H1 (cell line): ENCODE measurements around the gene OR10T2. TPM values are rescaled to one million over a fixed set of nuclear protein-coding genes. Genes with fewer than 3 reads are reported as not detected.

Experiments used
- CTCF ChIA-PET: fragments of 300-600 bp; sonication (Branson Sonifier 250); formaldehyde crosslinking; loops from one replicate; lab custom pipeline; 2021; ENCODE audit not compliant: partially characterized antibody; lab: Charles Lee
- POLR2A ChIA-PET: fragments of 300-600 bp; sonication (Branson Sonifier 250); formaldehyde crosslinking; loops from one replicate; lab custom pipeline; 2021; ENCODE audit warnings: inconsistent platforms; ENCODE audit not compliant: partially characterized antibody; lab: Charles Lee
- DNase-seq, 2 experiments: peaks; one replicate each; pipeline versions ENCODE4 v3.0.0 to v3.0.0-alpha.2; 2010 to 2022; ENCODE audit warnings: low spot score in 2 of 2, low read depth in 1 of 2, mixed read lengths in 1 of 2
- FAIRE-seq: peaks from 2 replicates; lab custom pipeline; 2011; peaks lifted over from hg19 to GRCh38; lab: Jason Lieb, UNC
- H2AFZ ChIP-seq: 2 replicates; pipeline ENCODE4 v1.8.1; 2012; ENCODE audit warnings: low read length, inconsistent platforms
- H2AK5ac ChIP-seq: 2 replicates; pipeline ENCODE4 v1.6.1; 2013; ENCODE audit warnings: low read depth, low read length
- H2BK120ac ChIP-seq: replicated peaks from 2 replicates; pipeline ENCODE3; 2013; ENCODE audit warnings: low read depth, low read length, inconsistent platforms
- H2BK12ac ChIP-seq: 2 replicates; pipeline ENCODE4 v1.6.1; 2013; ENCODE audit warnings: low read depth, low read length
- H2BK15ac ChIP-seq: 2 replicates; pipeline ENCODE4 v1.6.1; 2013; ENCODE audit warnings: low read length
- H2BK20ac ChIP-seq: 2 replicates; pipeline ENCODE4 v1.6.1; 2013; ENCODE audit warnings: low read length
- H2BK5ac ChIP-seq: 2 replicates; pipeline ENCODE4 v1.6.1; 2013; ENCODE audit warnings: low read depth, low read length
- H3K14ac ChIP-seq: 2 replicates; pipeline ENCODE4 v1.6.1; 2013; ENCODE audit warnings: inconsistent platforms; ENCODE audit not compliant: insufficient read length
- H3K18ac ChIP-seq: 2 replicates; pipeline ENCODE4 v1.6.1; 2013; ENCODE audit warnings: low read length; ENCODE audit errors: extremely low read depth
- H3K23ac ChIP-seq: 2 replicates; pipeline ENCODE4 v1.6.1; 2013; ENCODE audit warnings: inconsistent platforms; ENCODE audit not compliant: insufficient read length
- H3K23me2 ChIP-seq: 2 replicates; pipeline ENCODE4 v1.6.1; 2013; ENCODE audit warnings: low read depth, low read length
- H3K27ac ChIP-seq: 2 replicates; pipeline ENCODE4 v1.6.1; 2011; ENCODE audit warnings: low read depth, low read length, inconsistent platforms
- H3K27me3 ChIP-seq, 4 experiments: replicated peaks in 1 of 4; 1 replicate in 1 of 4; 2 replicates in 3 of 4; pipeline versions ENCODE4 v1.6.1 to v1.8.1; 2011 to 2013; ENCODE audit warnings: low read length in 3 of 4, mild to moderate bottlenecking in 3 of 4, inconsistent platforms in 2 of 4, mixed read lengths in 2 of 4, moderate library complexity in 1 of 4; ENCODE audit not compliant: control insufficient read depth in 3 of 4, insufficient read depth in 3 of 4; ENCODE audit errors: extremely low read depth in 1 of 4
- H3K36me3 ChIP-seq, 4 experiments: 2 replicates each; pipeline versions ENCODE4 v1.6.1 to v1.8.1; 2011 to 2013; ENCODE audit warnings: mild to moderate bottlenecking in 4 of 4, low read length in 3 of 4, moderate library complexity in 2 of 4, control low read depth in 1 of 4, inconsistent platforms in 1 of 4; ENCODE audit not compliant: insufficient read depth in 4 of 4, control insufficient read depth in 2 of 4
- H3K4ac ChIP-seq: replicated peaks from 2 replicates; pipeline ENCODE3; 2013; ENCODE audit warnings: low read length, low read depth, mixed read lengths, inconsistent platforms; ENCODE audit not compliant: insufficient read length
- H3K4me1 ChIP-seq, 4 experiments: replicated peaks in 1 of 4; 1 replicate in 1 of 4; 2 replicates in 3 of 4; pipeline versions ENCODE4 v1.6.1 to v1.8.1; 2011 to 2013; ENCODE audit warnings: low read length in 3 of 4, inconsistent platforms in 2 of 4, mixed read lengths in 1 of 4; ENCODE audit not compliant: insufficient read depth in 4 of 4, control insufficient read depth in 3 of 4
- H3K4me2 ChIP-seq, 2 experiments: 2 replicates each; pipeline versions ENCODE4 v1.6.1 to v1.8.1; 2011 to 2013; ENCODE audit warnings: low read depth in 2 of 2, low read length in 2 of 2, control low read depth in 1 of 2, inconsistent platforms in 1 of 2, mild to moderate bottlenecking in 1 of 2; ENCODE audit not compliant: insufficient read depth in 1 of 2
- H3K4me3 ChIP-seq, 4 experiments: fragments of 200-600, 300-600 bp in 1 of 4; sonication (generic), shearing (Covaris generic), sonication (Bioruptor Twin) in 1 of 4; 2 replicates each; pipeline versions ENCODE4 v1.5.1 to v1.8.1; 2011 to 2016; ENCODE audit warnings: low read length in 4 of 4, low read depth in 3 of 4, control low read depth in 2 of 4, inconsistent platforms in 2 of 4, mild to moderate bottlenecking in 2 of 4, mixed read lengths in 1 of 4, moderate library complexity in 1 of 4; ENCODE audit not compliant: insufficient read depth in 2 of 4; ENCODE audit errors: extremely low read depth in 1 of 4
- H3K56ac ChIP-seq: replicated peaks from 2 replicates; pipeline ENCODE3; 2013; ENCODE audit warnings: low read depth, mild to moderate bottlenecking, mixed read lengths, low read length, inconsistent platforms; ENCODE audit not compliant: insufficient read length
- H3K79me1 ChIP-seq: 2 replicates; pipeline ENCODE4 v1.6.1; 2013; ENCODE audit warnings: low read depth, low read length, control low read depth
- H3K79me2 ChIP-seq, 2 experiments: 2 replicates each; pipeline versions ENCODE4 v1.6.1 to v1.8.1; 2012 to 2013; ENCODE audit warnings: low read length in 2 of 2, mild to moderate bottlenecking in 2 of 2, inconsistent platforms in 1 of 2; ENCODE audit not compliant: insufficient read depth in 2 of 2, control insufficient read depth in 1 of 2
- H3K9ac ChIP-seq, 4 experiments: replicated peaks in 1 of 4; 1 replicate in 1 of 4; 2 replicates in 3 of 4; pipeline versions ENCODE4 v1.6.1 to v1.8.1; 2011 to 2013; ENCODE audit warnings: low read depth in 3 of 4, low read length in 3 of 4, control low read depth in 2 of 4, mild to moderate bottlenecking in 2 of 4, moderate library complexity in 2 of 4, inconsistent platforms in 1 of 4; ENCODE audit errors: extremely low read depth in 1 of 4
- H3K9me3 ChIP-seq, 2 experiments: 2 replicates each; pipeline versions ENCODE4 v1.6.1 to v1.8.1; 2012 to 2013; ENCODE audit warnings: mild to moderate bottlenecking in 2 of 2, moderate library complexity in 2 of 2, control low read depth in 1 of 2, inconsistent platforms in 1 of 2, low read depth in 1 of 2, low read length in 1 of 2, mixed read lengths in 1 of 2; ENCODE audit not compliant: insufficient read depth in 2 of 2
- H4K20me1 ChIP-seq, 2 experiments: replicated peaks in 1 of 2; 2 replicates each; pipeline versions ENCODE3 to v1.8.1; 2011 to 2013; ENCODE audit warnings: inconsistent platforms in 2 of 2, low read length in 2 of 2, mild to moderate bottlenecking in 1 of 2; ENCODE audit not compliant: insufficient read depth in 2 of 2, control insufficient read depth in 1 of 2
- H4K5ac ChIP-seq: 2 replicates; pipeline ENCODE4 v1.6.1; 2013; ENCODE audit warnings: low read length, low read depth, mixed read lengths, inconsistent platforms; ENCODE audit not compliant: insufficient read length
- H4K8ac ChIP-seq: 2 replicates; pipeline ENCODE4 v1.8.0; 2013; ENCODE audit warnings: mild to moderate bottlenecking, moderate library complexity, low read length, inconsistent platforms; ENCODE audit not compliant: insufficient read depth; ENCODE audit errors: extremely low read depth
- H4K91ac ChIP-seq: replicated peaks from 2 replicates; pipeline ENCODE3; 2013; ENCODE audit warnings: low read length, mixed read lengths, inconsistent platforms; ENCODE audit not compliant: insufficient read length
- FOSL1 ChIP-seq: IDR thresholded peaks from 2 replicates; pipeline ENCODE4 v1.6.1; 2011; ENCODE audit warnings: mild to moderate bottlenecking, low read depth, low read length, moderate library complexity; ENCODE audit not compliant: insufficient read depth
- MAFK ChIP-seq: IDR thresholded peaks from 2 replicates; pipeline ENCODE4 v1.6.1; 2012; ENCODE audit warnings: low read depth, mild to moderate bottlenecking, improper control_type of control experiment, low read length
- NANOG ChIP-seq: IDR thresholded peaks from 2 replicates; pipeline ENCODE4 v1.6.1; 2011; ENCODE audit warnings: low read length, low read depth, mild to moderate bottlenecking, inconsistent platforms; ENCODE audit not compliant: insufficient read depth, poor library complexity, severe bottlenecking
- POLR2AphosphoS5 ChIP-seq: IDR thresholded peaks from 2 replicates; pipeline ENCODE4 v1.6.1; 2011; ENCODE audit warnings: low read depth, low read length
- RAD21 ChIP-seq, 2 experiments: IDR thresholded peaks in 1 of 2; conservative IDR thresholded peaks in 1 of 2; 2 replicates each; pipeline ENCODE4 v1.6.1; 2011; ENCODE audit warnings: low read depth in 2 of 2, low read length in 2 of 2, improper control_type of control experiment in 1 of 2, inconsistent platforms in 1 of 2, mild to moderate bottlenecking in 1 of 2, moderate library complexity in 1 of 2
- SP2 ChIP-seq: IDR thresholded peaks from 2 replicates; pipeline ENCODE4 v1.6.1; 2012; ENCODE audit warnings: mild to moderate bottlenecking, low read length, inconsistent platforms
- TCF12 ChIP-seq: IDR thresholded peaks from 2 replicates; pipeline ENCODE4 v1.6.1; 2011; ENCODE audit warnings: low read depth, mild to moderate bottlenecking, low read length
- WGBS, 2 experiments: shearing (Covaris generic) in 1 of 2; methylation state at CpG; one replicate each; pipeline versions ENCODE4 v1.1.6 to v1.1.7; 2013 to 2015; ENCODE audit warnings: low lambda C conversion rate in 2 of 2, mixed read lengths in 2 of 2, inconsistent platforms in 1 of 2, low coverage in 1 of 2, missing lambda C conversion rate in 1 of 2; ENCODE audit not compliant: insufficient replicate concordance in 2 of 2, insufficient coverage in 1 of 2, insufficient read length in 1 of 2; ENCODE audit errors: extremely low coverage in 1 of 2, missing lambda C conversion rate in 1 of 2; 5-methylcytosine and 5-hydroxymethylcytosine counted together
- polyA plus RNA-seq, 7 experiments: library from polyadenylated mRNA; depleted of rRNA in 3 of 7; stranded (reverse) in 5 of 7; unstranded in 2 of 7; fragments of >200 nt in 5 of 7; fragments of 200-250 nt in 2 of 7; gene quantifications; 1 replicate in 5 of 7; 2 replicates in 1 of 7; 4 replicates in 1 of 7; pipeline versions ENCODE4 v1.2.1 to v1.2.3, GENCODE V29; 2011 to 2013; ENCODE audit warnings: missing spikeins in 2 of 7, mixed read lengths in 2 of 7
- total RNA-seq: library from RNA; stranded (reverse); fragmentation: NEBNext Ultra II Directional; extraction: Animal tissue kit (Norgen Biotek cat#: 25700); gene quantifications from 2 replicates; pipeline ENCODE4 v1.2.1, GENCODE V29; 2021

The OR10T2 gene
- total and polyA plus RNA-seq, 2 of the 8 experiments (the other 6 are each of a cell fraction or from before 2014, with no cell fraction given) = not detected

DNA sequence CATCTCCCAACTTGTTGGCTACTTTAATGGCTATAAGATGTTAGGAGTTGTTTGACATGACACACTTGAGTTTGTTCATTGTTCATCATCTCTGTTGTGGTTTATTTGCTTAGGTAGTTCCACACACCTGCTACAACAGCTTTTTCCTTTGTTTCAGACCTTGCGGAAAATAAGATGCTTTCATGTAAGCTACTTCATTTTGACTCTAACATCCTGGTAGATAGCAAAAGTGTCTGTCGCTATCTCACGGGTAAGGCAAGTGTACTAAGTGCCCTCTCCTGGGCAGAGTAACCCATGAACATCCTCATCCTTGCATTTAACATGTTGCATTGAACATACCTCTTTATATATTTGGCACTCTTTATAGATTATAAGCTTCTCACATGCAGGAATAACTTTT is 1.6 kb upstream of the OR10T2 start:
- Histone ChIP-seq H4K91ac (no peak overlapping the region), H2BK120ac (no peak overlapping the region), H3K4me2 (no peak overlapping the region), H3K14ac (no peak overlapping the region), H2BK5ac (no peak overlapping the region), H4K20me1 (no peaks in the 10 kb centered on the region), H3K23me2 (no peaks in the 10 kb centered on the region), H3K23ac (no peak overlapping the region), H2BK20ac (0 out of 2 replicates have a peak overlapping the region, but pooled peaks have one; percentile 8), H3K27ac (no peak overlapping the region), H2BK15ac (no peak overlapping the region), H3K56ac (no peak overlapping the region), H3K79me2 (no peaks in the 10 kb centered on the region), H3K79me1 (no peaks in the 10 kb centered on the region), H3K36me3 (no peaks in the 10 kb centered on the region), H2BK12ac (no peak overlapping the region), H3K4me3 (no peak overlapping the region), H3K18ac (no peak overlapping the region), H4K8ac (no peak overlapping the region), H3K27me3 (no peaks in the 10 kb centered on the region; a peak in 1 of 7 replicates), H3K9me3 (no peaks in the 10 kb centered on the region), H4K5ac (no peak overlapping the region), H3K4ac (no peak overlapping the region), H2AFZ (0 out of 2 replicates have a peak overlapping the region, but pooled peaks have one; percentile 15), H3K4me1 (no peaks in the 10 kb centered on the region), H2AK5ac (no peak overlapping the region), H3K9ac (no peak overlapping the region)
- 89% methylated on average over 3 of the region's 3 CpGs; no CpG with 5 or more reads in 1 of the 2 experiments for WGBS, 2 experiments
- DNase-seq = no peak
- TF ChIP-seq RAD21 (IDR thresholded peaks at IDR 0.05 in 1 of 2, conservative IDR thresholded peaks at IDR 0.05 in 1 of 2; ENCODE audit: low read depth in 2 of 2, low read length in 2 of 2) (0 out of 4 replicates have a peak, but pooled peaks of 1 of the 2 experiments have one; percentile 1), MAFK (no peak), POLR2AphosphoS5 (no peak), FOSL1 (no peak), TCF12 (no peak), SP2 (no peak), NANOG (no peak)
- FAIRE-seq = no peak
- ChIA-PET POLR2A (no interaction called here), CTCF (no interaction called here)
